NCI-H526 treated with DMSO at 0.1 percent for 48 hours (cell line): ENCODE measurements around the gene NHSL1.

ENCODE experiments used
- DNase-seq: peaks from one replicate; lab custom pipeline; 2025; lab: John Stamatoyannopoulos, UW

The NHSL1 gene, protein sequence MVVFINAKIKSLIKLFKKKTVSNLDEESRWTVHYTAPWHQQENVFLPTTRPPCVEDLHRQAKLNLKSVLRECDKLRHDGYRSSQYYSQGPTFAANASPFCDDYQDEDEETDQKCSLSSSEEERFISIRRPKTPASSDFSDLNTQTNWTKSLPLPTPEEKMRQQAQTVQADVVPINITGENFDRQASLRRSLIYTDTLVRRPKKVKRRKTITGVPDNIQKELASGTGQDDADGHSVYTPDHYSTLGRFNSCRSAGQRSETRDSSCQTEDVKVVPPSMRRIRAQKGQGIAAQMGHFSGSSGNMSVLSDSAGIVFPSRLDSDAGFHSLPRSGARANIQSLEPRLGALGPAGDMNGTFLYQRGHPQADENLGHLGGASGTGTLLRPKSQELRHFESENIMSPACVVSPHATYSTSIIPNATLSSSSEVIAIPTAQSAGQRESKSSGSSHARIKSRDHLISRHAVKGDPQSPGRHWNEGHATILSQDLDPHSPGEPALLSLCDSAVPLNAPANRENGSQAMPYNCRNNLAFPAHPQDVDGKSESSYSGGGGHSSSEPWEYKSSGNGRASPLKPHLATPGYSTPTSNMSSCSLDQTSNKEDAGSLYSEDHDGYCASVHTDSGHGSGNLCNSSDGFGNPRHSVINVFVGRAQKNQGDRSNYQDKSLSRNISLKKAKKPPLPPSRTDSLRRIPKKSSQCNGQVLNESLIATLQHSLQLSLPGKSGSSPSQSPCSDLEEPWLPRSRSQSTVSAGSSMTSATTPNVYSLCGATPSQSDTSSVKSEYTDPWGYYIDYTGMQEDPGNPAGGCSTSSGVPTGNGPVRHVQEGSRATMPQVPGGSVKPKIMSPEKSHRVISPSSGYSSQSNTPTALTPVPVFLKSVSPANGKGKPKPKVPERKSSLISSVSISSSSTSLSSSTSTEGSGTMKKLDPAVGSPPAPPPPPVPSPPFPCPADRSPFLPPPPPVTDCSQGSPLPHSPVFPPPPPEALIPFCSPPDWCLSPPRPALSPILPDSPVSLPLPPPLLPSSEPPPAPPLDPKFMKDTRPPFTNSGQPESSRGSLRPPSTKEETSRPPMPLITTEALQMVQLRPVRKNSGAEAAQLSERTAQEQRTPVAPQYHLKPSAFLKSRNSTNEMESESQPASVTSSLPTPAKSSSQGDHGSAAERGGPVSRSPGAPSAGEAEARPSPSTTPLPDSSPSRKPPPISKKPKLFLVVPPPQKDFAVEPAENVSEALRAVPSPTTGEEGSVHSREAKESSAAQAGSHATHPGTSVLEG (N-terminal part only)

DNA sequence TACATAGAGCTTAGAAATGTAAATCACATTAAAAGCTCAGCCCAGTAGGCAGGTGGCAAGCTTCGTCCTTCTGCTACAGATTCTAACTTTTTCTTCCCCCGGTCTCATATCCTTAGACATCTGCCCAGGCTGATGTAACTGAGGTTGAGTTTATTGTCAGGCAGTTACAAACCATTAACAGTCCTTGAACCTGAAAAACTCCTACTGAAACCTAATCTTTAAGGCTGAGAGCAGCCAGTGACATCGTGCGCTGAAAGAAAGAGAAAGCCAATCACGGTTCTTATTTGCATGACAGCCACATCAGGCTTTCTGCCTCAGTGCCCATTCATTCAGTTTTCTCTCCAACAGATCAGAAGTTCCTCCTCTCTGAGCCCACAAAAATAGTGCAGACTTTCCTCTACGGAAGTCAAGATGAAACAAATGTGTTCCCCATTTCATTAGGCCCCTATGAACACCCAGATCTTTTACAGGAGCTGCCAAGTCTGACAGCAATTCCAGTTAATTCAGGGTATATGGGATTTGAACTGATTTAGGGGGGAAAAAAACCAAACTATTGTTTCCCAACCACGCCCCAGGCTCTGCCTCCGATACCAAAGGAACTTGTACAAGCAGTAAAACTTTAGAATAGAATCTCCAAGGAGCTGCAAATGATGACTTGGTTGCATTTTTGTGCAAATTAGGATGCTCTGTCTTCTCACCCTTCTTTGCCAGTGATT is at the start of gene NHSL1:
Gene NHSL1 (minus strand): TSS at position 192 of the 716 bp plus-strand sequence. CDS start 204 bp downstream, outside the sequence.
- DNase-seq: no peak

DNA sequence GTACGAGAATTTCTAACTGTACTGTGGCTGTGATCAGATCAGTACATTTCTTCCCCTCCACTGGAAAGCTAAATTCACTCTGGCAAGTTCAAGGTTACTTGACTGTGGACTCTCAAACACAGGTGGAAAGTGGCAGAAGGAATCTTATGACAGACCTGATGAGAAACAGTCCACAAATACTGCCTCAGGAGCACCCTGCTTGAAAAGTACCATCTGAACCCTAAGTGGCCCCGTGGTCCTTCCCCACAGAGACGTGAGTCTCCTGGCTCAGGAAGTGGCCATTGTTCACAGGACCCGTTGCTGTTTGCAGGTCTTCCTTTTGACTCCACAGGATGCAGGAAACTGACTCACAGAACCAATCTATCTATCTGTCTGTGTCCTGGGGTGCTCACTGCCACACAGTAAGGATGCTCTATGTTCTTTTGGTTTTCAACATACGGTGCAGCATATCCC is 47.5 kb upstream of the NHSL1 start:
- DNase-seq: no peak

DNA sequence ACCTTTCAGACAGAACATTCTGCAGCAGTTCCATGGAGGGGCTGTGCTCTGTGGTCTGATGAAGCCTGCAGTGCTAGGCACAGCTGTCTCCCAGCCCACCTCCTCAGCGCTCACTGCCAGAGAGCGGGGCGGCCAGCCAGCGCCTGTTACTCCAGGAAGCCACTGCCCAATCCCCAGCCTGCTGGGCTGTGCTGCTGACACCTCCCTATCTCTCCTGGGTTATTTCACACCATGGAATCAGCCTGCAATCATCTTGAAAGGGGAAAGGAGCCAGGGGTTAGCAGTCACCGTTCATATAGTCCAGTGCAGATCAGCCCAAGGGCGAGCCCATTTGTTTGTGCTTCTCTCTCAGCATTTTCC is 46.3 kb upstream of the NHSL1 start:
- no peak for DNase-seq

DNA sequence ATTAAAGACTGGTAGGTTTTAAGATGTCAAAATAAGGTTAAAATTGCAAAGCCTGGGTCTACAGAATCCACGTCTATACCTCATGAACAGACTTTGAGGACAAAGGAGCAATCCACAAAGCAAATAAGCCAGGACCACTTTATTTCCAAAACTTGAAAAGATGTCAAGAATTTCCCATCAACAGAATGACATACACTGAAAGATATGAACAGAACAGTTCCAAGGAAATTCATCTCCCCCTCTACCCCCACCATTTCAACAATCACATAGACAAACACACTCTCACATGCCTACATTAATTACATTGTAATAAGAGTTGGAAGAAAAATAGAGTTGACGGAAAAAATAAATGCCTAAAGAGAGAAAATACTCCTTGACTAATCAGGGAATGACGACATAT is 45.2 kb upstream of the NHSL1 start:
- DNase-seq: no peak

DNA sequence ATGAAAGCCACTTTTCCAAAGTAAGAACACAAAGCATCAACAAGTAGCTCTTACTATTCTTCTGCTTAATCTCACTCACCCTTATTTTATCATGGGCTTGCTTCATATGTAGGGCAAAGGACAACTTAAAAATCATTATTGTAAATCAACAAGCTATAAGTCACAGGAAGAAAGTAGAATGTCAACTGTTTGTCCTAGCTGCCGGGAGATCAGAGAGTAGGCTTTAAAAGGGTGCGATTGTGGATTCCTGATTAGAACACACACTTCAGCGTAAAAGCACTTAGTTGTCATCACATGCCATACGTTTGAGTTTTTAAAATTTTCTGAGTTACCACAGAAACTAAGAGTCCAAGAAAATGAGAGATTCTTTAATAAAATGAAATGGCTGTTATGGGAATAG is 44.4 kb upstream of the NHSL1 start:
- no peak for DNase-seq

DNA sequence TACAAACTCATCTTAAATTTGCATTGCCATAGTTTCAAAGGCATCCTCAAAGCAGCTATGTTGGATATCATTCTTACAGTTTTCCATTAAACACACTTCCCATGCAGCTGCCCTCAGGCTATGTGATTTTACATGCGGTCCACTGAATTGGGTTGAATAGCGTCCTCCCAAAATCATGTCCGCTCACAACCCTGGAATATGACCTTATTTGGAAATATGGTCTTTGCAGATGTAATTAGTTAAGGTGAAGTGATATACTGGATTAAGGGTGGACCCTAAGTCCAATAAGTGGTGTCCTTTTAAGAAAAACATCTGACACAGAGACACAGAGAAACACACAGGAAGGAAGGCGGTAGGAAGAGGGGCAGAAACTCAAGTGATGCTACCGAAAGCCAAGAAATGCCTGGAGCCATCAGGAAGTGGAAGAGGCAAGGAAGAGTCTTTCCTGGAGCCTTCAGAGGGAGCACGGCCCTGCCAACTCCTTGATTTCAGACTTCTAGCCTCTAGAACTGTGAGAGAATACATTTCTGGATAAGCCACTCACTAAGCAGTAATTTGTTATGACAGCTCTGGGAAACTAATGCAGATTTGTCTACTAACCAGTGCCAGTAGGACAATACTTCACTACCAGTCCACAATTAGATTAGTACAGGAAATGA is 42.7 kb upstream of the NHSL1 start:
- DNase-seq: peak; percentile 14

DNA sequence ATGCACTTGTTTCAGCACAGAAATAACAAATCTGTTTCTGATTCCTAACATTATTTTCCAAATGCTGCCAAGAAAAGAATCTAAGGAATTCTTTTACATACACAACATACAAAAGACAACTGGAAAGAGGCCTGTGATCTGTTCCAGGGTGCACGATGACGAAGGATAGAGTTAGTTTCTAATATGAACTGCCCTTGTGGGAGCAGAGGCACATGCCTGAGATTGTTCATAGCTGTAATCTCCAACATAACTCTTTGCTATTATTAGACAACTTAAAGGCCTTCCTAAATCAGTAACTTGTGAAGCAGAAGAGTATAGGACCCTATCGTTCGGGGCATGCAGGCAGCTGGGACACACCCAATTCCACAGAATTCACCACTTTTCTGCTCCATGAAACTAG is 41.2 kb upstream of the NHSL1 start:
- DNase-seq: no peak

DNA sequence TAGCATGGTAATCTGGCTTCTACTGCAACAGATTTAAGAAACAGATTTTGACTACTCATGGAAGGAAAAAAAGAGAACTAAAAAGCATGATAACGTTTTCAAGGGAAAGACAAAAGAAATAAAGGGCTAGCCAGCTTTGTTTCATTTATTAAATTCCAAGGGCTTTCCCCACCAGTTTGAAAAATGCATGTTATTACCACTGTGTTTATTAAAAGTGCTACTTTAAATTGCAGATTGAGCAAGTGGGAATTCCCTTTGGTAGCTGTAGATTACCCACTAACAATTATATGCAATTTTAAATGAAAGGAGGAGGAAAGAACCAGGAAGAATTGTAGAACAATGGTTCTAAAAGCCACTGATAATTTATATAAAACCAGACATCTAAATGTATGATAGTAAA is 40.6 kb upstream of the NHSL1 start:
- no peak for DNase-seq

DNA sequence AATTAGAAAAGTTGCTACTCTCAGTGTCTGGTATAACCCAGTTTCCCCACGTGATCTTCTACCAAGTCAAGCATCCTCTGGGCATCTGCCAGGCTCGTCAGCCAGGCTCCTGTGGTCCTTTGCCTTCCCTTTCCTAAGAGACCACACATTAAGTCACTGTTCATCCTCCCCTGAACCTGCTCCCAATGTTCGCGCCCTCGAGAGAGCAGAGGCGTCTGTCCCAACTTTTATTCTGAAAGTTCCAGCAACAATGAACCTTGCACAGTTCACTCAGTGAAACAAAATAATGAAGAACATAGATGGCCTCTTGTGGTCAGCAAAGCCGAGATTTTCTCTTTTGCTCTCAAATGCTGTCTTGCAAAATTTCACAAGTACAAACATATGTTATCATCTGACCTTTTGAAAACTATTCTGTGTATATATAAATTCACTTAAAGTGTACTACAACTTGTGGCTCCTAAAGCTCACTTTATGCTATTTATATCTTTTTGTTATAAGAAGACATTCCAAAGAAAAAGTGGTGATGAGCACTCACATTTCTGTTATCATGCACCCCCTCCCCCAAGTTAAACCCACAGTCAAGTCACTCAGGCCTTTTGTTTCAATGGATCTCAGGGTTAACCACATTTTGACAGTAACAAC is 39.2 kb upstream of the NHSL1 start:
- DNase-seq: no peak

DNA sequence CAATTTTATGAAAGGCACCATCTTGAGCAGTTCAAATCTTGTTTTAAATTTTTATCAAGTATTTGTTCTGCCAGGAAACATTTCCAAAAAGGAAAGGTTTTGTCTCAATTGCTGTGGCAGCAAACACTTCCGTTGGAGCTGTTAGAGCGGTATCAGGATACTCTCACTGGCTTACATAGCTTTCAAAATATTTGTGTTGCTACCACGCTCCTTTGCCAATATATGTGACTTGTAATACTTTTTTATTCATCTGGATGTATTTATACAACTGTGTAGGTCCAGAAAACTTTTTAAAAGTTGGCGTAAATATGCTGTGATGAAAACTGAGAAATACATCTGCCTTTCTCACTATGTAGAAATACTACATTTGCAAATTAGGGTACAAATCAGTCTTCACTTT is 37.8 kb upstream of the NHSL1 start:
- DNase-seq: no peak

DNA sequence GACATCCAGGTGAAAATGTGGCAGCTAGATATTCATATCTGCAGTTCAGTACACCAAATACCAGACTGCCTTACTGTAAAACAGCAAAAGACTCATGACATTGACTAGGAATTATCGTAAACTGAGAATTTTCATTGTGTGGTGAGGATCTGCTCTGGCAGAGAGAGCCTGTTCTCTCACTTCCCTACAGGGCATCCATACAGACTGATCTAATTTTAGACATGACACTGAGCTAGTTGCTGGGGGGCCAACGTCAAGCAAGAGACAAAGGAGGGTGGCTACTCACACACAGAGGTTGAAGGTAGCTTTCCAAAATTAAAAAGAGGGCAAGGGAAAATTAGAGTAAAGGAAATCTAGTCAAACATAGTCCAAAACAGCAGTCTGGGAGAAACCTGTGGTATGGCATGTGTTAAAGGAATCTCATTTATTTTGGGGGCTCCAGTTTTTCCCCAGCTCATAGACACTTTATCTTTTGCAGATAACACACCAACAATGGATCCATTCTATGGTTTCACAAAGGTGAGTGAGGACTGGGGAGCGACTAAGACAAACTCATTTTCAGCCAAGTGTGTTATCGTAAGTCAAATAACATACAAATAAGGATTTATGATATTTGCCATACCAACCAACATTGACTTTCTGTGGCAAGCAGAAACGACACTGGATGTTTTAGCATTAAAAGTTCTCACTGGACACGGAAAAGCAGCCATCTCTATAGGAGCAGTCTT is 36.6 kb upstream of the NHSL1 start:
- peak; percentile 93 for DNase-seq

DNA sequence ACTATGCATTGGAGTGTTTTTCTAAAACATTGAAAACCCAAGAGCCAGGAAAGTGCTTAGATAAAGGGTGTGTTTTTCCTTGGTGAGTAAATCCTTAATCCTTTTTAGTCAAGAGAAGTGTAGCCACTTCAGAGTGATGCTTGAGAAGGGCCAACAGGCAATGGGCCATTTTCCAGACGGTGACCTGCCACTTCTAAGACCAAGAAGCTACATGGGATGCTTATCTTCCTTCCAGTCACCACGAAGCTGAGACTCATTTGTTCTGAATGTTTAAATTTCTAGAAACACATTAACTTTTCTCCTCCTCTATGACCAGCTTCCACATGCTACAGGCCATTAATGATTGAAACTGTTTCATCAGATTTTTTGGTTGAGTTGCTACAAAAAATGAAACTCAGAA is 34.4 kb upstream of the NHSL1 start:
- DNase-seq: no peak

DNA sequence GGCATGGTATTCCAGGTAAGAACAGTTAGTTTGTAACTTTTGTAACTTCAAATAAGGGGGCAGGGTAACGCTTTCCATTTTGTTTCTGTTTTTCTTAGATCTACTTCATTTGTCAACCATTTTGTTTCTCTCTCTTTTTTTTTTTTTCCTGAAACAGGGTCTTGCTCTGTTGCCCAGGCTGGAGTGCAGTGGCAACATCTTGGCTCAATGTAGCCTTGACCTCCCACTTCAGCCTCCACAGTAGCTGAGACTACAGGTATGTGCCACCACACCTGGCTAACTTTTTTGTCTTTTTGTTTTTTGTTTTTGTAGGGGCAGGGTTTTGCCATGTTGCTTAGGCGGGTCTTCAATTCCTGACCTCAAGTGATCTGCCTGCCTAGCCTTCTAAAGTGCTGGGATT is 32.1 kb upstream of the NHSL1 start:
- DNase-seq: no peak

DNA sequence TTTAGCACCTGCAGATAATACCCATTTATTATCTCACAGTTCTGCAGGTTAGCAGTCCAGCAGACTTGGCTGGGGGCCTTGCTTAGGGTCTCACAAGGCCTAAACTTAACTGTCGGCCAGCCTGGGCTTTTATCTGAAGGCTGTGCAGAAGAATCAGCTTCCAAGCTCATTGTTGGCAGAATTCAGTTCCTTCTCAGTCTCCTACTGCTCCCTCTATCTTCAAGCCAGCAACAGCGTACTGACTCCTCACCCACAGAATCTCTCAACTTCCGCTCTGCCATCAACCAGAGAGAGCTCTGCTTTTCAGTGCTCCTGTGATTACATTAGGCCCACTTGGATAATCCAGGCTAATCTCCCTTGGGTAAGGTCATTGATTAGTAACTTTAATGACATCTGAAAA is 30.2 kb upstream of the NHSL1 start:
- no peak for DNase-seq

DNA sequence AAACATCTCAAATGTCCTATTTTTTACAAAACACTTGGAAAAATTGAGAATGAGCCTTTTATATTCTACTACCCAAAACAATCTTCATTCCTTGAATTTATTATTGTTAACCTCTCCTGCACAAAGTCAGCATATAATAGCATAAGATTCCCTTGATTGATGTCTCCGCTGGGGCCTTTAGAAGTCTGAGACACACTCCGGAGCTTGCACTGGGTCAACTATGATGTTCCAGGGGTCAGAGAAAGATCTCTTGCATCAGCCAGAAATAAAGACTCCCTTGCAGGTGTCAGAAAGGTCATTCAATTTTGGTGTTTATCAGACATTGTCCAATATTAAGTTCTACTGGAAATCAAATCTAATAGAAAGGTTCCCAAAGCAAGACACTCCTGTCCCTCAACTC is 29.7 kb upstream of the NHSL1 start:
- DNase-seq: no peak

DNA sequence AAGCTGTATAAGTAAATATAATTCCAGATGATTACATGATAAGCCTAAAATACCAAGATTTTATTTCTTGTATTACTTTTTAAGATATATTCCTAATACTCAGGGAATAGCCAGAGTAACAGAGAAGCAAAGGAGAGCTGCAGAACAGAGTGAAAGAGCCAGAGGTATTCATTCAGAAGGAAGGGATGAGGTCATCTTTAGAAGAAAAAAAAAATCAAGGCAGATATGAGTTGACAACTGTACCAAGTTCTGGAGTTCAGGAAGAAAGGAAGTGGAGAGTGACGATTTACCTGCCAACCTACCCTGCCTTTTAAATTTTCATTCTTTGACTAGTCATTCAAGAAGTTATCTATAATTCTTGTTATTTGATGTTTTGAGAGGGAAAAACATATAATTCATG is 28.8 kb upstream of the NHSL1 start:
- DNase-seq: no peak

DNA sequence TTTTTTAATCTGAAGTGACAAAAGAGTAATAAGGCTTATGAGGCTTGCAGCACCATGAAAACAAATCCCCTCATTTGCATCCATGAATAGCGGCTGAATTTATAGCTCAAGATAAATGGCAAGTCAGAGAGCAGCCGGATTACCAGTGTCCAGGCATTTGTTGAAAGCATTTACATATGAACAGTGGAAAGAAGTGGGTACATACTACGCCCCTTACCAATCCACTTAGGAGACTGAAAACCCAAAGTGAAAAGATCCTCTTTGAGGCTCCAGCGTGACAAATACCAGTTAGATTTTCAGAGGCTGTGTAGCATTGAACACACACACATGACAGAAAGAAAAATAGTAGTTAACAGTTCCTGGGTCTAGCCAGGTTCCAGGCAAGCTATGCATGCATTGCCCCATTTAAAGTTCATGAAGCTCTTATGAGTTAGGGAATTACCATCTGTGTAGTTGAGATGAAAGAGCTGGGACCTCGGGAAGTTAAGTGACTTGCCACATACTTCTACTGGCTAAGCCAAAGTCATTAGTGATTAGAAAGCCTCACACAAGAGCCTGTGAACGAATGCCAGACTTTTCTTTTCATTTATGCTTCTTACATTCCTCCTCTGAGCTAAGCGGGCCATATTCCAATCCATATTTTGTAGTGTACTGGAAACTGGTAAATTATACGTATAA is 28.3 kb upstream of the NHSL1 start:
- DNase-seq: peak; percentile 56

DNA sequence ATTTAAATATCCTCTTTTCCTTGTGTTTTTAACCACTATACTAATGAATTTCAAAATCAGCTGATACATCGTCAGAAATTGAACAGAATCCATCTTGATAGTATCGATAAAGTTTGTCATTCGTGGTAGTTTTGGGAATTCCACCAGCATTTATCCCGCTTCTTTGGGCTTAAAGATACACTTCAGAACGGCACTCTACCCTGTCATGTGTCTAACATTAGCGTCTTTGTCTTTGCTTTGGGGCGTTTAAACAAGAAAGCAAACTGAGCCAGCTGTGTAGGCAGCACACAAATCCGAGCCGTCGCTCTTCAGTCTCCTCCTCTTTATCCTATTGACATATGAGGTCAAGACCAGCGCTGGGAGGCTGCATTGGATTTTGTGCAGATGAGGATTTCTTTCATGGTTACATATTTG is 27.5 kb upstream of the NHSL1 start:
- peak; percentile 42 for DNase-seq

DNA sequence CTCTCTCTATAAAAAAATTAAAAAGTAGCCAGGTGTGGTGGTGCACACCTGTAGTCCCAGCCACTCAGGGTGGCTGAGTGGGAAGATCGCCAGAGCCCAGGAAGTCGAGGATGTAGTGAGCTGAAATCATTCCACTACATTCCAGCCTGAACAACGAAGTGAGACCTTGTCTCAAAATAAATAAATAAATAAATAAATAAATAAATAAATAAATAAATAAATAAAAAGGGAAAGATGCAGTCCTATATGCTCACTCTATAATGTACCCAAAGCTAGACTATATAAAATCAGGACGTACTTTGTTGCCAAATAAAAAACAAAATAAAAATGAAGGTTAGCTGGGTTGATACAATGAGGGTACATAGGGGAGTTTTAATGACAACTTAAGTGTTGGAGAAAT is 26.1 kb upstream of the NHSL1 start:
- no peak for DNase-seq
